HG03097 (cell line): ENCODE results near the gene PSME4.
"Not testable (repeated sequence)": the region's sequence is repeated elsewhere in the genome, so short reads cannot be mapped to it uniquely, and the experiment has no call there.

Experiments
- ATAC-seq: cut with Tn5 transposase; IDR thresholded peaks from one replicate; pipeline ENCODE4 v1.9.1; 2021; ENCODE audit not compliant: unreplicated experiment, low FRiP score

PSME4 gene

GRCh38 chr2:53964257-53964952 lies 6.4 kb downstream of the PSME4 start:
- no peak for ATAC-seq

GRCh38 chr2:53961478-53962216 lies 9.1 kb downstream of the PSME4 start:
- ATAC-seq = not testable (repeated sequence)

GRCh38 chr2:53960476-53960875 lies 10.3 kb downstream of the PSME4 start:
- no peak for ATAC-seq

- no peak for ATAC-seq
These were observed 12.3 kb downstream of the PSME4 start for GRCh38 chr2:53958443-53958842.

- no peak for ATAC-seq
These were observed 18.3 kb downstream of the PSME4 start for GRCh38 chr2:53952519-53952918.

GRCh38 chr2:53949457-53949856 lies 21.3 kb downstream of the PSME4 start:
- peak; percentile 66 for ATAC-seq

- ATAC-seq = no peak
These were observed 25.3 kb downstream of the PSME4 start for GRCh38 chr2:53945538-53945937.

- ATAC-seq = no peak
These were observed 26.3 kb downstream of the PSME4 start for GRCh38 chr2:53944542-53944941.

GRCh38 chr2:53942280-53942679 lies 28.5 kb downstream of the PSME4 start:
- no peak for ATAC-seq

- peak; percentile 57 for ATAC-seq
These were observed 29.0 kb downstream of the PSME4 start for GRCh38 chr2:53941749-53942148.

- no peak for ATAC-seq
These were observed 31.1 kb downstream of the PSME4 start for GRCh38 chr2:53939656-53940055.

GRCh38 chr2:53938904-53939303 lies 31.9 kb downstream of the PSME4 start:
- no peak for ATAC-seq

GRCh38 chr2:53933329-53933728 lies 37.5 kb downstream of the PSME4 start:
- ATAC-seq = no peak

GRCh38 chr2:53926321-53926720 lies 44.5 kb downstream of the PSME4 start:
- not testable (repeated sequence) for ATAC-seq

GRCh38 chr2:53913721-53914120 lies 57.1 kb downstream of the PSME4 start:
- peak; percentile 87 for ATAC-seq

- ATAC-seq = no peak
These were observed 59.2 kb downstream of the PSME4 start for GRCh38 chr2:53911434-53912189.

GRCh38 chr2:53907582-53907981 lies 63.2 kb downstream of the PSME4 start:
- no peak for ATAC-seq

GRCh38 chr2:53905396-53905795 lies 65.4 kb downstream of the PSME4 start:
- no peak for ATAC-seq

- no peak for ATAC-seq
These were observed 67.8 kb downstream of the PSME4 start for GRCh38 chr2:53903011-53903410.

- no peak for ATAC-seq
These were observed 69.6 kb downstream of the PSME4 start for GRCh38 chr2:53901192-53901591.

- no peak for ATAC-seq
These were observed 73.9 kb downstream of the PSME4 start for GRCh38 chr2:53896864-53897263.
